Natural killer cell treated with Interleukin-12 subunit alpha and Interleukin-12 subunit beta and Interleukin-15 and Interleukin-18, amount 100 ng/mL, for 72 hours (primary cell): ENCODE measurements around the gene RMRP. TPM values are rescaled to one million over a fixed set of nuclear protein-coding genes. Genes with fewer than 3 reads are reported as not detected.
"Not testable (repeated sequence)": the region's sequence is repeated elsewhere in the genome, so short reads cannot be mapped to it uniquely, and the experiment has no call there.

Source experiments
- ATAC-seq, 2 donors: fragments of 150-1000 bp; cut with Tn5 transposase in 1 of 2; sonication (Bioruptor Pico), chemical (Tn5 transposase) in 1 of 2; 2 replicates each; pipeline ENCODE4 v1.10.0; 2021
- DNase-seq: peaks from one replicate; pipeline ENCODE4 v3.0.0; 2022; ENCODE audit warnings: low spot score
- H3K27ac Mint-ChIP-seq, 2 donors: 1 replicate in 1 of 2; 2 replicates in 1 of 2; pipeline ENCODE4 v1.8.0; 2022; ENCODE audit warnings: mixed read lengths in 2 of 2, mild to moderate bottlenecking in 1 of 2, moderate library complexity in 1 of 2
- H3K27me3 Mint-ChIP-seq, 2 donors: 1 replicate in 1 of 2; 2 replicates in 1 of 2; pipeline ENCODE4 v1.8.0; 2022; ENCODE audit warnings: mixed read lengths in 2 of 2
- H3K36me3 Mint-ChIP-seq: one replicate; pipeline ENCODE4 v1.8.0; 2022; ENCODE audit warnings: mixed read lengths
- H3K4me1 Mint-ChIP-seq, 2 donors: 1 replicate in 1 of 2; 2 replicates in 1 of 2; pipeline ENCODE4 v1.8.0; 2022; ENCODE audit warnings: low read depth in 2 of 2, mixed read lengths in 2 of 2, mild to moderate bottlenecking in 1 of 2
- H3K4me3 Mint-ChIP-seq: one replicate; pipeline ENCODE4 v1.8.0; 2022; ENCODE audit warnings: mixed read lengths
- H3K9me3 Mint-ChIP-seq: 2 replicates; pipeline ENCODE4 v1.8.0; 2022; ENCODE audit warnings: mixed read lengths
- total RNA-seq, 2 donors: library from RNA; stranded (reverse); gene quantifications; one replicate each; pipeline ENCODE4 v1.2.3, GENCODE V29; 2022

Gene RMRP
- total RNA-seq, 2 donors from 2014 or later: 3,856 to 4,437 TPM

DNA sequence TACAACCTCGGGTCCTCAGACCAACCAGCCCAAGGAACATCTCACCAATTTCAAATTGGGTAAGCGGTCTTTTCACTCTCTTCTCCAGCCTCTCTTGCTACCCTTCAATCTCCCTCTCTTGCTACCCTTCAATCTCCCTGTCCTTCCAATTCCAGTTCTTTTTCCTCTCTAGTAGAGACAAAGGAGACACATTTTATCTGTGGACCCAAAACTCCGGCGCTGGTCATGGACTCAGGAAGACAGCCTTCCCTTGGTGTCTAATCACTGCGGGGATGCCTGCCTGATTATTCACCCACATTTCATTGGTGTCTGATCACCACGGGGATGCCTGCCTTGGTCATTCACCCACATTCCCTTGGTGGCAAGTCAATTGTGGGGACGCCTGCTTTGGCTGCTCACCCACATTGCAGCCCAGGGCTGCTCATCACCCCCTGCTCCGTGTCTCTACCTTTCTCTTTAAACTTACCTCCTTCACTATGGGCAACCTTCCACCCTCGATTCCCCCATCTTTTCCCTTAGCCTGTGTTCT, 20.3 kb downstream of the RMRP start:
- peak overlapping the region; percentile 91 to 96 for H3K27ac Mint-ChIP-seq
- not testable (repeated sequence) for DNase-seq, H3K36me3 Mint-ChIP-seq, H3K9me3 Mint-ChIP-seq, H3K27me3 Mint-ChIP-seq, ATAC-seq
- peaks cover 57 to 68% of the 10 kb centered on the region in 2 donors for H3K4me1 Mint-ChIP-seq
- H3K4me3 Mint-ChIP-seq: peak overlapping the region; percentile 72

DNA sequence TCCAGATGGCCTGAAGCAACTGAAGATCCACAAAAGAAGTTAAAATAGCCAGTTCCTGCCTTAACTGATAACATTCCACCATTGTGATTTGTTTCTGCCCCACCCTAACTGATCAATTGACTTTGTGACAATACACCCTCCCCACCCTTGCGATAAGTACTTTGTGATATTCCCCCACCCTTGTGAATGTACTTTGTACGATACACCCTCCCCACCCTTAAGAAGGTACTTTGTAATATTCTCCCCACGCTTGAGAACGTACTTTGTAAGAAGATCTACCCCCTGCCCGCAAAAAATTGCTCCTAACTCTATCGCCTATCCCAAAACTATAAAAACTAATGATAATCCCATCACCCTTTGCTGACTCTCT, 21.0 kb downstream of the RMRP start:
- H3K27me3 Mint-ChIP-seq, H3K9me3 Mint-ChIP-seq, DNase-seq, H3K36me3 Mint-ChIP-seq, ATAC-seq: not testable (repeated sequence)
- H3K27ac Mint-ChIP-seq: peak overlapping the region; percentile 91 to 96
- H3K4me3 Mint-ChIP-seq: peak overlapping the region; percentile 72
- H3K4me1 Mint-ChIP-seq: peaks cover 57 to 68% of the 10 kb centered on the region in 2 donors

DNA sequence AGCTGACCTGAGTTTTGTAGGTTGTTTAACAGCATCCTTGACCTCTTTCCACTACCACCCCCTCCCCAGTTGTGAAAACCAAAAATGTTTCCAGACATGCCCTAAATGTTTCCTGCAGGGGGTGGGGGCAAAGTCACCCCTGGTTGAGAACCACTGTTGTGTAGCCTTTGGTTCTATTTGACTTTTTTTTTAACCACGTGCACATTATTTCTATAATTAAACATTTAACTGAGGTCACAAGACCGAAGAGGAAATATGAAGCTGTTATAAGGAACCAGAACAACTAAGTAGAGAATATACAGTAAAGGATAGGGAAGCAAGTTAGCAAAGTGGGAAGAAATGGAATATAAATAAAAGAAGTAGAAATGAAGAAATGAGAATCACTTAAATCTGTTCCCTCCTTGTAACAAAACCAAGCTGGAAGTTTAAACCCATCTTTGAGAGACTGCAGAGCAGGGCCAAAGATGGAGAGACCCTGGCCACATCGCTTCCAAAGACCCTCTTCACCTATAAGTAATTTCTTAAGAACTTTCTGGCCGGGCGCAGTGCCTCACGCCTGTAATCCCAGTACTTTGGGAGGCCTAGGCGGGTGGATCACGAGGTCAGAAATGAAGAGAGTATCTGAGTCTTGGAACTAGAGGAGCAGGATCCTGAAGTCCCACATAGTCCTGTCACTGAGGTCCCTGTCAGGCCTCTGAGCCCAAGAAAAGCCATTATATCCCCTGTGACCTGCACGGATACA, 21.5 kb downstream of the RMRP start:
- DNase-seq (no peak), ATAC-seq (no peak)
- Mint-ChIP-seq H3K36me3 (peaks cover 6% of the 10 kb centered on the region), H3K9me3 (no peaks in the 10 kb centered on the region), H3K4me1 (peaks cover 52 to 62% of the 10 kb centered on the region in 2 donors), H3K27me3 (no peaks in the 10 kb centered on the region), H3K27ac (peak overlapping the region; percentile 91 to 96), H3K4me3 (peak overlapping the region; percentile 72)

- no peak overlapping the region for H3K4me3 Mint-ChIP-seq
- no peak for DNase-seq
- no peak for ATAC-seq
- peaks cover 6% of the 10 kb centered on the region for H3K36me3 Mint-ChIP-seq
- H3K27ac Mint-ChIP-seq: peak overlapping the region; percentile 91 to 96
- H3K27me3 Mint-ChIP-seq: no peaks in the 10 kb centered on the region
- H3K9me3 Mint-ChIP-seq: no peaks in the 10 kb centered on the region
- peaks cover 46 to 57% of the 10 kb centered on the region in 2 donors for H3K4me1 Mint-ChIP-seq
These were observed 22.1 kb downstream of the RMRP start for GRCh38 chr9:35635730-35636129.

GRCh38 chr9:35629597-35629996, 28.2 kb downstream of the RMRP start:
- no peak overlapping the region for H3K4me3 Mint-ChIP-seq
- H3K9me3 Mint-ChIP-seq: no peaks in the 10 kb centered on the region
- no peak overlapping the region for H3K27ac Mint-ChIP-seq
- H3K36me3 Mint-ChIP-seq: no peaks in the 10 kb centered on the region
- H3K27me3 Mint-ChIP-seq: no peaks in the 10 kb centered on the region
- ATAC-seq (no peak), DNase-seq (peak; percentile 25)
- H3K4me1 Mint-ChIP-seq: peaks cover 5% of the 10 kb centered on the region in 2 donors

- no peaks in the 10 kb centered on the region for H3K36me3 Mint-ChIP-seq
- no peak overlapping the region for H3K4me3 Mint-ChIP-seq
- DNase-seq (peak; percentile 20), ATAC-seq (no peak)
- no peak overlapping the region for H3K27ac Mint-ChIP-seq
- H3K27me3 Mint-ChIP-seq: no peaks in the 10 kb centered on the region
- H3K9me3 Mint-ChIP-seq: no peaks in the 10 kb centered on the region
- H3K4me1 Mint-ChIP-seq: peaks cover 3 to 4% of the 10 kb centered on the region in 2 donors
These were observed 29.3 kb downstream of the RMRP start for GRCh38 chr9:35628389-35628991.

DNA sequence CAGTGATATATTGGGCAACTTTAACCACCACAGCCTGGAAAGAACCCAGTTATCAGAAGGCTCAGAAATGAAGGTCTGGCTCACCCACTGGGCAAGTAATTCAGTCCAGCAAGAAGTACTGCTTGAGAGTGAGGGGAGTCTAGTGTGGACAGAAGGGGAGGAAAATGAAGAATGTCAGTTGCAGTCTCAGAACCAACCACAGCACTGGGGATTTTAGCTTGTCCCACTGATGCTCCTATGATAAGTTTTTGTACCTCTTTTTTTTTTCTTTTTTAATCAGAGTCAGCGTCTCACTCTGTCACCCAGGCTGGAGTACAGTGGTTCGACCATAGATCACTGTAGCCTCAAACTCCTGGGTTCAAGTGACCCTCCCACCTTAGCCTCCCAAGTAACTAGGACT, 30.2 kb downstream of the RMRP start:
- ATAC-seq: no peak
- peaks cover 3 to 4% of the 10 kb centered on the region in 2 donors for H3K4me1 Mint-ChIP-seq
- H3K27me3 Mint-ChIP-seq: no peaks in the 10 kb centered on the region
- no peaks in the 10 kb centered on the region for H3K9me3 Mint-ChIP-seq
- H3K36me3 Mint-ChIP-seq: no peaks in the 10 kb centered on the region
- no peak for DNase-seq
- no peak overlapping the region for H3K4me3 Mint-ChIP-seq
- no peak overlapping the region for H3K27ac Mint-ChIP-seq

GRCh38 chr9:35619800-35620158, 38.0 kb downstream of the RMRP start:
- Mint-ChIP-seq H3K9me3 (no peaks in the 10 kb centered on the region), H3K4me3 (peak overlapping the region; percentile 90), H3K4me1 (peaks cover 44 to 45% of the 10 kb centered on the region in 2 donors), H3K27ac (peak overlapping the region; percentile 92 to 97), H3K36me3 (no peaks in the 10 kb centered on the region), H3K27me3 (no peaks in the 10 kb centered on the region)
- ATAC-seq: peak in 1 of 2 donors; percentile 3
- no peak for DNase-seq

- H3K4me3 Mint-ChIP-seq: peak overlapping the region; percentile 90
- peaks cover 44 to 46% of the 10 kb centered on the region in 2 donors for H3K4me1 Mint-ChIP-seq
- no peaks in the 10 kb centered on the region for H3K27me3 Mint-ChIP-seq
- peak; percentile 78 for DNase-seq
- peak; percentile 71 to 79 for ATAC-seq
- H3K27ac Mint-ChIP-seq: peak overlapping the region; percentile 92 to 97
- H3K36me3 Mint-ChIP-seq: no peaks in the 10 kb centered on the region
- H3K9me3 Mint-ChIP-seq: no peaks in the 10 kb centered on the region
These were observed 38.7 kb downstream of the RMRP start for GRCh38 chr9:35618854-35619799.

DNA sequence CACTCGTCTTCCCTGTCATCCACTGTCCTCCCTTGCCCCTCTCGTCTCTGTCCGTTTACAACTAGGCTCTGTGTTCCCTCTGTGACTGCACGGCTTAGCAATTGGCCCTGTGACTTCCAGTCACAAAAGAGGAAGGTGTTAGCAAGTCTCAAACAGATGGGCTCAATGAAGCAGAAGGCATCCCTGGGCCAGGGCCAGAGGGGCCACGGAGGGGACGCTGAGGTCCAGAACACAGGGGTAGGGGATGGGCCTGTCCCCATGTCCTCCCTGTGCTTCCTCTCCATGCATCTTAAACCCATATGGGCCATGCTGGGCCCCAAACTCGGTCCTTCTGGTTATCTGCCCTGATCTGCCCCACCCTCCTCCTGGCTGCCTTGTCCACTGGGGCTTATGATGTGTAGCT, 39.5 kb downstream of the RMRP start, which contains the start of gene CD72:
Gene CD72 (minus strand): TSS at position 89 of the 403 bp plus-strand sequence. CDS start 110 bp downstream, outside the sequence.
- no peaks in the 10 kb centered on the region for H3K36me3 Mint-ChIP-seq
- peak within 1 kb of the TSS; percentile 92 to 97 for H3K27ac Mint-ChIP-seq
- ATAC-seq (no peak), DNase-seq (no peak)
- no peaks in the 10 kb centered on the region for H3K9me3 Mint-ChIP-seq
- H3K4me1 Mint-ChIP-seq: peaks cover 44 to 46% of the 10 kb centered on the region in 2 donors
- H3K27me3 Mint-ChIP-seq: no peaks in the 10 kb centered on the region
- peak within 1 kb of the TSS; percentile 90 for H3K4me3 Mint-ChIP-seq

DNA sequence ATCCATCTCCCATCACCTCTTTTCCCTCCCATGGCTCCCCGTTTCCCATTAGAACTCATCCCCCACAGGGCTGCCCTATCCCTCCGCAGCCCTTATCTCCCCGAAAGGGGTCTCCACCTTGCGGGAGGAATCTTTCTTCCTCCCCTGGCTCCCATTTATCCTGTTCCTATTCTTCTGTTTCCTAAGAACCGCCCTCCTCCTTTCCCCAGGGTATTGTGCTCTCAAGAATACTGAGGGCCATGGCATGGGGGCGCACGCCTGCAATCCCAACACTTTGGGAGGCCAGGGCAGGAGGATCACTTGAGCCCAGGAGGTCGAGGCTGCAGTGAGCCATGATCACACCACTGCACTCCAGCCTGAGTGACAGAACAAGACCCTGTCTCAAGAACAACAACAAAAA, 40.3 kb downstream of the RMRP start:
- peak overlapping the region; percentile 92 to 97 for H3K27ac Mint-ChIP-seq
- H3K4me3 Mint-ChIP-seq: peak overlapping the region; percentile 90
- ATAC-seq (no peak), DNase-seq (no peak)
- no peaks in the 10 kb centered on the region for H3K9me3 Mint-ChIP-seq
- H3K4me1 Mint-ChIP-seq: peaks cover 44 to 46% of the 10 kb centered on the region in 2 donors
- no peaks in the 10 kb centered on the region for H3K36me3 Mint-ChIP-seq
- no peaks in the 10 kb centered on the region for H3K27me3 Mint-ChIP-seq

GRCh38 chr9:35616681-35617459, 40.9 kb downstream of the RMRP start:
- no peaks in the 10 kb centered on the region for H3K36me3 Mint-ChIP-seq
- no peaks in the 10 kb centered on the region for H3K27me3 Mint-ChIP-seq
- peak overlapping the region; percentile 90 for H3K4me3 Mint-ChIP-seq
- H3K4me1 Mint-ChIP-seq: peaks cover 44 to 46% of the 10 kb centered on the region in 2 donors
- H3K27ac Mint-ChIP-seq: peak overlapping the region; percentile 92 to 97
- no peaks in the 10 kb centered on the region for H3K9me3 Mint-ChIP-seq
- ATAC-seq: peak; percentile 85 to 90
- peak; percentile 91 for DNase-seq
